Right kidney (tissue), 1 donor: Measurements from ENCODE around the gene ARHGAP26.

Experiments used
- DNase-seq: peaks from one replicate; pipeline ENCODE4 v3.0.0-alpha.2; 2016

ARHGAP26 gene

DNA sequence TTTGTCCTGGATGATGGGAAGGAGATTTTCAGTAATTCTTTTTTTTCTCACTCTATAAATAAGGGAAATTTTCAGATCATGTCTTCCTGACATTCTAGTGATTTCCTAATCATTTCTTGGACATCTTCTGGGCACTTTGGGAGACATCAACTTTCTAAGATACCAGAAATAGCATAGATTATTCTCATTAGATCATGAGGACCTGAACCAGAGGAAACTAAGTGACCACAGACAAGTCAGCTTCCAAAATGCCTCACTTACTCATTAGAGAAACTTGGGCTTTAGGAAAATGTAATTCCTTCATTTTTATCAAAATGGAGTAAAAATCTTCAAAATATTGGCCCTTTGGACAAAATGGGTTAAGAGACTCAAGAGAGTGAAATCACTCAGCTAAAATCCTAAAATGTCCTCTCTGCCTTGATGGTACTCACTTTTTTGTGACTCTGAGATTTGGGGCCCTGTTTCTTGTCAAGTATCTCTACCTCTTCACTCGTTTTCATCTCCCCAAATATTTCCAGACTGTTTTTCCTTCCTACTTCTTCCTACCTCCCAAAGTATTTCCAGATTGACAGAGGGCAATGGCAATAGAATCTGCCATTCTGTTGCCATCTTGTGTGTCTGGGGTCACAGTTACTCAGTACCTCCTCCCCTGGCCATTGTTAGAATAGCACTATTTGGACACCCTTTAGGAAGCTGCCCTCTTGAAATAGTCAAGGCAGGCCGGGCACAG is 438.8 kb downstream of the ARHGAP26 start:
- DNase-seq = no peak

DNA sequence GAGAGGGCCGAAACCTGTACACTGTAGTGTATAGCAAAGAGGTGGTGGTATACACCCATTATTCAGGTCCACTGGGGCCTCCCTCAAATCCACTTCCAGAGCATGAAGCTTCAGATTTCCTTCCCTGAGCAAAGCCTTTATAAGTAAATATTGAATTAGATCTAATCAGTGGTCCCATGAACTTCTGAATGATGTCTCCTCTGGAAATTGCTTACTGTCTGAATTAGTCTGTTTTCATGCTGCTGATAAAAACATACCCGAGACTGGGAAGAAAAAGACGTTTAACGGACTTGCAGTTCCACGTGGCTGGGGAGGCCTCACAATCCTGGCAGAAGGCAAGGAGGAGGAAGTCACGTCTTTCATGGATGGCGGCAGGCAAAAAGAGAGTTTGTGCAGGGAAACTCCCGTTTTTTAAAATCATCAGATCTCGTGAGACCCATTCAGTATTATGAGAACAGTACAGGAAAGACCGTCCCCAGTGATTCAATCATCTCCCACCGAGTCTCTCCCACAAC is 439.8 kb downstream of the ARHGAP26 start:
- no peak for DNase-seq

GRCh38 chr5:143210576-143210975 is 440.4 kb downstream of the ARHGAP26 start:
- DNase-seq = no peak

DNA sequence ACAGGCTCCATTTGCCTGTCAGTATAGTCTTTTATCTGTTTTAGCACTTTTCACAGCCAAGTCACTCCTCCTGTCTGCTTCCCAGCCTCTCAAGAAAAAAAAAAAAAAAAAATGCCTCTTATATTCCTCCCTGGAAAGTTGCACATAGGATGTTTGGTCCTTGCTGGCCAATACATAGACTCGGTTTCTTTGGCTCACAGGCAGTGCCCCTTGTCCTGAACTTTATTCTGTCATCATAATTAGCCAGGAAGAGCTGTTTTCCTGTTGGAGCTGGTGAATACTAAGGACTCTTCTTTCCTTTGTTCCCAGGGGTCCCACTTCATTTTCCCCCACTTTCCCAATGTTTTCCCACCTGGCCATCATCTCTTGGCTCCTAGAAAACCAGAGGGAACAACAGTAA is 442.1 kb downstream of the ARHGAP26 start:
- DNase-seq = no peak

GRCh38 chr5:143213231-143213850 is 443.2 kb downstream of the ARHGAP26 start:
- no peak for DNase-seq

GRCh38 chr5:143213851-143214363 is 443.7 kb downstream of the ARHGAP26 start:
- DNase-seq = no peak

GRCh38 chr5:143214458-143214857 is 444.3 kb downstream of the ARHGAP26 start:
- no peak for DNase-seq

DNA sequence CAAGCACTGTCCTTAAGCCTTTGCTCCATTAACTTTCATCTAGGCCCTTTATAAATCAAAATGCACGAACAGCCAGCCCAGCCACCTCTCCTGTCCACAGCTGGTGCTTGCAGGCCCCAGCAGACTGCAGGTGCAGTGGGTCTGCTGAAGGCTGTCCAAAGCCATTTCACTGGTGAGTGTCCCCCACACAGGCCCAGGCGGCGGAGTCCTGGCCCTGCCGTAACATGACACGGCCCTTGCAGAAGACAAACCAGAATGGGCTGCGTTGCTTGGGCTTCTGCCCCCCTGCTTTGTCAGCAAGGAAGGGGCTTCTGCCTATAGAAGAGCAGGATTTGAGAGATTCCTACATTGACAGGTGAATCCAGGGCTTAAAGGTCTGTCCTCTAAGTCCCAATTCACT is 444.7 kb downstream of the ARHGAP26 start:
- no peak for DNase-seq

- no peak for DNase-seq
Observed at GRCh38 chr5:143215690-143216089, 445.5 kb downstream of the ARHGAP26 start.

DNA sequence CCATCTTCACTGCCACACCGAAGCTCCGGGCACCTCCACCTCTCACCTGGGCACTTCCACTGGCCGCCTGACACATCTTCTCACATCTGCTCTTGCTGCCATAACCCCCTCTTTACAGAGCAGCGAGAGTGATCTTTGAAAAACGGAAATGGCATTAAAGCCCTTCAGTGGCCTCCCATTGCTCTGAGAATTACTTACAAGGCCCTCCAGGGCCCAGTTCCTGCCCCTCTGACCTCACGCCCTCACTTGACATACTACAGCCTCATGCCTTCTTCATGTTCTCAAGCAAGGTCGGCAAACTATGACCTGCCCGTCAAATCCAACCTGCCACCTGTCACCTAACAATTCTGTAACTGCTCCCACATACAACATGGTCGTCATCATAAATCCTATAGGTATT is 446.0 kb downstream of the ARHGAP26 start:
- DNase-seq = no peak

DNA sequence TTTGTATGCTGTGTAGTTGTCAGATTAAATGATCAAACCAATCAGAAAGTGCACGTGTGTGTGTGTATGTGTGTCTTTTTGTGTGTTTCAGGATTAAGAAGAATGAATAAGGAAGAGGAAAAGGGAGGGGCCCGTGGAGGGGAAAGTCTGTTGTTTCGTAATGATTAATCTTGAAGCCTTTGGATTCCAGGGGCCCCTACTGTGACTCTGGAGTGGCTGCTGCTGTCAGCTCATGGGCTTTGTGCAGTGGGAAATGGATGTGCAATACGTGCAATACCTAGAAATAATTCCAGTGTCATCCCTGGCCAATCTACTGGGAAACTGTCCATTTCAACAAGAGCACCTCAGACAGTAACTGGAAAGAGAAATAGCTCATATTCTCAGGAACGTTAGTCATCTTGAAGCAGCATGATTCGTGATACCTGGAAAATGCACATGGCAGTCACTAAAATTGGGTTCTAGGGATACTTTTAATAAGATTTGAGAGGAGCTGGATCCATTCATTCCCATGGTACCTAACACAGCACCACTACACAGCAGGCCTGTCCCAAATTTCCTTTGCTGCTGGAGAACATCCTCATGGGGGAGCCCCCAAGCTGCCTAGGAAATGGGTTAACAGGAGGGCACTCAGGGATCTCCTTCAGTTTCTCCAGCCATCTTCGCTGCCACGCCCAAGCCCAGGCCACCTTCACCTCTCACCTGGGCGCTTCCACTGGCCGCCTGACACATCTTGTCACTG is 447.1 kb downstream of the ARHGAP26 start:
- DNase-seq = no peak

DNA sequence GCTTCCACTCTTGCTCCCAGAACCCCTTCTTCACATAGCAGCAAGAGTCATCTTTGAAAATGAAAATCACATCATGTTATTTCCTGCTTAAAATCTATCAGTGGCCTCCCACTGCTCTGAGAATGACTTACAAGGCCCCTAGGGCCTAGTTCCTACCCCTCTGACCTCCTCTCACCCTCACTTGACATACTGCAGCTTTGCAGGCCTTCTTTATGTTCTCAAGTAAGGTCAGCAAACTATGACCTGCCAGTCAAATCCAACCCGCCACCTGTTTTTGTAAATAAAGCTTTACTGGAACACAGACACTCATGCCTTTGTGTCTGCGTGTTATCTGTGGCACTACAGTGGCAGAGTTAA is 447.6 kb downstream of the ARHGAP26 start:
- no peak for DNase-seq

DNA sequence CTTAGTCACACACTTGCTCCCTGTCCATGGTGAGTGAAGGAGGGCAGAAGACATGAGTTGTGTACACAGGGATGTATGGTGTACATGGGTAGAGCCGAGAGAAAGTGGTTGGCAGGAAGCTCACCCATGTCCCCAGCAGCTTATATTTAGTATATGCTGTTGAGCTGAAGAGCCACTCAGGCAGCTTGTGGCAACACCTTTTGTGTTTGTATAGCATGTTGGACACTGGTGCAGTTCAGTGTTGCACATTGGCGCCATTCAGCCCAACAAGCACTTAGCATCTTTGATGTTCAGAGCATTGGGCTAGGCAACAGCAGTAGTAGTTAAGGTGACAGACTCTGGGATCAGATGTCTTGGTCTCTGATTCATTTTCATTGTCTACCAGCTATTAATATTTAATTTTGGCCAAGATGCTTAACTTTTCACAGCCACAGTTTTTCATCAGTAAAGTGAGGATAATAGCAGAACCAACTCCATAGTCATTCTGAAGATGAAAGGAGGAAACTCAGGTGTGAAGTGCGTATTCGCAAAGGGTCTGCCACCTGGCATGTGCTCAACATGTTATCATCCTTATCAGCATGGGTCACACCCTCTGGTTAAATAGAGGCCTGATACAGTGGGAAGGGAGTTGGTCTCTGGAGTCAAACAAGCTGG is 448.5 kb downstream of the ARHGAP26 start:
- DNase-seq = no peak

- no peak for DNase-seq
Observed at GRCh38 chr5:143219696-143220095, 449.5 kb downstream of the ARHGAP26 start.

DNA sequence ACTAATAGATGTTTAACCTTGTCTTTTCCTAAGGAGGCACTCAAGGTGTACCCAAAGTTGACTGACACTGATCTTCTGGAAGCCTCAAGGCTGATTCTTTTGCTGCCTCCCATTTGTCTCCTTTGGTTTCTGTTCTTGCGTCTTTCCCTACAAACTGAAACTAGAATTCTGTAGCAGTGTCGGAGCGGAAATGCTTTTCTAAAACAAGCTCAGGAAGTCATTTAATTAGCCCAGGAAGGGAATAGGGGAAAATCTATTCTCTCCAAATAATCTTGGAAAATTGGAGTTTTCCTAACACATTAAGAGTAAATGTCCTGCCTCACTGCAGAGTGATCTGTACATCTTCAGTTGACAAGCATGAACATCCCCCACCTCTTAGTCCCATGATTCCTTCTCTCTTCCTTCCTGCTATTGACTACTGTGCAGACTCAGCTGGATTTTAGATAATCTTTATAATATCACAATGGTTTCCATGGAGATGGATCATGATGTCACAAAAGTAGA is 450.6 kb downstream of the ARHGAP26 start:
- DNase-seq = no peak

DNA sequence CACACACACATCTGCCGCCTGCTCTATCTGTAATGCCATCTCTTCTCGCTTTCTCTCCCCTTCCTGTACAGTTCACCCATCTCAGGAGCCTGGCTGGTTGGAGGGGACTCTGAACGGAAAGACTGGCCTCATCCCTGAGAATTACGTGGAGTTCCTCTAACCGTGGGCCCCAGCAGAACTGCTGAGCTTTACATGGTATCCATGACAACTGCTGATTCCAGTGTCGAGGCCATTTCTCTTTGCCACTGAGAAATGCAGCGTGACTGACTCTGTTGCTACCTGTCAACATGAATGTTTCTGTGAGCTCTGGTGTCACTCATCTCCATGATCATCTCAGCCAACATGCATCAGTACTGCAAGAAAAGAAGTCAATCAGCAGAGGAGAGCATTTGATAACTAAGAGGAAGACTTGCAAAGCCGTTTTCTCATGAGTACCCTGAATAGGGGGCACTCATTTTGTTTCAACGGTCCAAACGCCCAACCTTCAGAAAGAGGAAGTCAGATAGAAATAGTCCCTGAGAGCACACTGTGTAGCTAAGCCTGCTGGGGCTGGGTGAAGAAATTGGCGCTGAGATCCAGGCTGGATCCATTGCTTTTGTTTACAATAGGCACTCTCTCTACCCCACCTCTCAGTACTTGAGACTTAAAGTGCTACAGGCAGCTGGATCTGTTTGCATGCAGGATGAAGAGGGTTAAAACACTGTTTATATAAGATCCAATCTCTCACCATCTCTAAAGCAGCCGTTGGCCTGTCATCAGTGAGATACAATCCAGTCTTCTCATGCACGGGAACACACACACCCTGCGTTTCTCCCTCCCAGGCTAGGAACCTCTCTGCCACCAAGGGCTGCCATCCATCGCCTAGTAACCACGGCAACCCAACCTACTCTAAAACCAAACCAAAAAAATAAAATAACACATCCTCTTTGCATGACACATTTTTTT is 452.4 kb downstream of the ARHGAP26 start:
- DNase-seq = no peak

DNA sequence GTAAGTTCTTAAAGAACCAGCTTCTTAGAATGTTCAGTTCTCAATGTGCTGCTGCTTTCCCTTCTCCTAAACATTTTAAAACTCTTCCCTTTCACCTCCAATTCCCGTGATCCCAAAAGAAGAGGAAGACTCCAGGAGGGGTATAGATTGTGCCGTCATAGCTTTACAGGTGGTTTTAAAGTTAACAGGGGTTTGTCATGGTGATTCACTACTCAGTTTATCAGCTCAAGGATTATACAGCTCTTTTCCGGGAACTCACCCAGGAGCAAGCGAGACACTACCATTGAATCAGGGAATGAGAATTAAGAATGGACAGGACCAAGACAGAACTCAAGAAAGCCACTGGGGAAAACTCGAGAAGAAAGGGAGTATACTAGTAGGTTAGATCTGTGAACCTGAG is 454.5 kb downstream of the ARHGAP26 start:
- DNase-seq = no peak

DNA sequence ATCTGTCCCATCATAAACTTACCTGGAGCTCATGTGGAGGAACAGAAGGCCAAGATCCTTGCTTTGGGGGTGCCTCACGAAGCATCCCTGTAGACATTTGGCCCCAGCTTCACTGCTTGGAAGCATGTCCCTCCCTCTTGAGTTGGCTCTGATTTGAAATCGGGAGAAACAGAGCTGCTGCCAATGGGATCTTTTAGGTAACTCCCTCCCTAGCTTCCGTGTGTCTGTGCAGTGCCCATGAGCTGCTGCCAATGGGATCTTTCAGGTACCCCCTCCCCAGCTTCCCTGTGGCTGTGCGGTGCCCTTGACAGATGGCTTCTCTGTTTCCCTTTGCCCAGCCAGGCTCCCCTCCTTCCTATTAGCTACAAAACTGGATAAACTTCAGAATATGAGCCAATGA is 455.3 kb downstream of the ARHGAP26 start:
- no peak for DNase-seq

GRCh38 chr5:143226361-143226760 is 456.2 kb downstream of the ARHGAP26 start:
- DNase-seq = no peak

DNA sequence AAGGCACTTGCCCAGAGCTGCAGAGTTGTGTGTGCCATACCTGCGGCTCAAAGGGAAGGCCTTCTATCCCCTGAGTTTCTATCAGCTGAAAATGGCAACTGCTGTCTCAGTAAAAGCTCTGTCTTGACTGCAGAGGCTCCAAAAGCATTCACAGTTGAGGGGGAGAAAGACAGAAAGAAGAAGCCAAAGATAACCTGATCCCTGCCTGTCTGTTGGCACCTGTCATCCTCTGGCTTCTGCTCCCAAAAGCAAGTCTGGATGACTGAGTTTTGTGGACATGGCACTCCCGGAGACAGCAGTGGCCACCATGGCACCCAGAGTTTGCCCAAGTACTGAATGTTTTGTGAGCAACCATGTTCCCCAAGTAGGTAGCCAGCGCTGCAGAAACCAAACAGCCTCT is 456.7 kb downstream of the ARHGAP26 start:
- DNase-seq = no peak

DNA sequence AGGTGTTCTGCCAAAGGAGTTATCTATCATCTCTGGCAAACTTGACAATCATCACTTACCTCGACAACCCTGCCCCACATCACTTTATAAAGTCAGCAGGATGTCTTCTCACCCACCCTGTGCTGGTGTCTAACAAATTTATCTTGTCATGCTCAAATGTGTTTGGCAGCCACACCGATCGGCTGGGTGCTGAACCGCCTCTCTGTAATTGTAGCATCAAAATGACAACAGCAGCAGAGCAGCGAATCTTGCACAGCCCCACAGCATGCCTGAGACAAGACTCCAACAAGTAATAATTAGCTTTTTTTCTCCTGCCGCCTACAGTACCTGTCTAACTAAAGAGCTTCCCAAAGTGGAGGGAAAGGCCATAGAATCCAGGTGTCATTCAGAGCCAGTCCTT is 457.1 kb downstream of the ARHGAP26 start:
- DNase-seq = no peak
